Measurements from ENCODE around the gene SERPINB6.
A peak's percentile ranks its signal among the peaks of the same experiment; 100 is the strongest.
"Not testable (repeated sequence)": the region's sequence is repeated elsewhere in the genome, so short reads cannot be mapped to it uniquely, and the experiment has no call there.

Gene SERPINB6

GRCh38 chr6:2938632-2939083, 32.7 kb downstream of the SERPINB6 start:
- DNase-seq (ENCODE audit: low read depth in 2 of 2), result no peak

- no peak for DNase-seq (ENCODE audit: low read depth in 2 of 2)
These were observed 33.2 kb downstream of the SERPINB6 start for GRCh38 chr6:2938004-2938631.

GRCh38 chr6:2937627-2938003, 33.8 kb downstream of the SERPINB6 start:
- no peak for DNase-seq (ENCODE audit: low read depth in 2 of 2)

GRCh38 chr6:2935566-2936291, 35.6 kb downstream of the SERPINB6 start:
- DNase-seq (ENCODE audit: low read depth in 2 of 2), result no peak

GRCh38 chr6:2934057-2934456, 37.3 kb downstream of the SERPINB6 start:
- no peak for DNase-seq (ENCODE audit: low read depth in 2 of 2)

- DNase-seq (ENCODE audit: low read depth in 2 of 2), result not testable (repeated sequence)
These were observed 38.5 kb downstream of the SERPINB6 start for GRCh38 chr6:2932911-2933310.

GRCh38 chr6:2931970-2932748, 39.2 kb downstream of the SERPINB6 start:
- peak; percentile 15 to 22 for DNase-seq (ENCODE audit: low read depth in 2 of 2)

- no peak for DNase-seq (ENCODE audit: low read depth in 2 of 2)
These were observed 40.3 kb downstream of the SERPINB6 start for GRCh38 chr6:2931055-2931454.

- DNase-seq (ENCODE audit: low read depth in 2 of 2), result not testable (repeated sequence)
These were observed 43.4 kb downstream of the SERPINB6 start for GRCh38 chr6:2927931-2928330.

GRCh38 chr6:2925842-2926747, 45.3 kb downstream of the SERPINB6 start:
- DNase-seq (ENCODE audit: low read depth in 2 of 2), result not testable (repeated sequence)

- no peak for DNase-seq (ENCODE audit: low read depth in 2 of 2)
These were observed 49.7 kb downstream of the SERPINB6 start for GRCh38 chr6:2921520-2922115.

- DNase-seq (ENCODE audit: low read depth in 2 of 2), result no peak
These were observed 50.7 kb downstream of the SERPINB6 start for GRCh38 chr6:2920671-2921112.

GRCh38 chr6:2919886-2920285, 51.5 kb downstream of the SERPINB6 start:
- DNase-seq (ENCODE audit: low read depth in 2 of 2), result no peak

- DNase-seq (ENCODE audit: low read depth in 2 of 2), result no peak
These were observed 52.0 kb downstream of the SERPINB6 start for GRCh38 chr6:2919401-2919800.

GRCh38 chr6:2918936-2919335, 52.4 kb downstream of the SERPINB6 start:
- no peak for DNase-seq (ENCODE audit: low read depth in 2 of 2)

- DNase-seq (ENCODE audit: low read depth in 2 of 2), result no peak
These were observed 53.4 kb downstream of the SERPINB6 start for GRCh38 chr6:2917801-2918445.

GRCh38 chr6:2917065-2917464, 54.3 kb downstream of the SERPINB6 start:
- no peak for DNase-seq (ENCODE audit: low read depth in 2 of 2)

GRCh38 chr6:2916158-2916925, 55.0 kb downstream of the SERPINB6 start:
- no peak for DNase-seq (ENCODE audit: low read depth in 2 of 2)

- DNase-seq (ENCODE audit: low read depth in 2 of 2), result no peak
These were observed 56.2 kb downstream of the SERPINB6 start for GRCh38 chr6:2915150-2915549.

GRCh38 chr6:2914318-2914660, 57.1 kb downstream of the SERPINB6 start:
- no peak for DNase-seq (ENCODE audit: low read depth in 2 of 2)

All from fibroblast of skin of left biceps (primary cell).